ENCODE data around the gene LIN7B. TPM values are rescaled to one million over a fixed set of nuclear protein-coding genes. Genes with fewer than 3 reads are reported as not detected.

Gene LIN7B
- total and polyA plus RNA-seq, 2 of the 13 experiments (the other 11 are each of a cell fraction or from before 2014, with no cell fraction given) = 5.3 to 7.6 TPM

- TF ChIP-seq ZNF740 (CRISPR knock-in tag; IDR thresholded peaks at IDR 0.05) (no peak; the same call in 1 of the 2 replicates), KLF9 (CRISPR knock-in tag; IDR thresholded peaks at IDR 0.05; ENCODE audit: low read depth) (peak; percentile 75; the same call in 1 of the 2 replicates), ZNF660 (CRISPR knock-in tag; IDR thresholded peaks at IDR 0.05; ENCODE audit: borderline replicate concordance, low read depth) (no peak), HOXA9 (CRISPR knock-in tag; IDR thresholded peaks at IDR 0.05; ENCODE audit: borderline replicate concordance) (no peak), ATM (IDR thresholded peaks at IDR 0.05; ENCODE audit: borderline replicate concordance) (no peak), NR2F6 (IDR thresholded peaks at IDR 0.05) (no peak), NR2F6 (CRISPR knock-in tag; IDR thresholded peaks at IDR 0.05) (no peak; the same call in 1 of the 2 replicates), ZNF703 (CRISPR knock-in tag; IDR thresholded peaks at IDR 0.05; ENCODE audit: borderline replicate concordance) (no peak), KLF11 (CRISPR knock-in tag; IDR thresholded peaks at IDR 0.05) (peak; percentile 42; the same call in 1 of the 2 replicates), ZNF776 (CRISPR knock-in tag; IDR thresholded peaks at IDR 0.05) (peak; percentile 92), THRA (CRISPR knock-in tag; IDR thresholded peaks at IDR 0.05; ENCODE audit: borderline replicate concordance) (no peak), ZNF253 (CRISPR knock-in tag; IDR thresholded peaks at IDR 0.05; ENCODE audit: borderline replicate concordance) (no peak), ZBTB25 (CRISPR knock-in tag; IDR thresholded peaks at IDR 0.05) (0 out of 2 replicates have a peak, but pooled peaks have one; percentile 38), ZBTB3 (CRISPR knock-in tag; IDR thresholded peaks at IDR 0.05; ENCODE audit: borderline replicate concordance, low read depth) (no peak), HOXD1 (CRISPR knock-in tag; IDR thresholded peaks at IDR 0.05) (no peak), ZNF547 (CRISPR knock-in tag; IDR thresholded peaks at IDR 0.05) (no peak; the same call in 1 of the 2 replicates), REST (IDR thresholded peaks at IDR 0.05; ENCODE audit: borderline replicate concordance in 1 of 2, low read depth in 1 of 2, low read length in 2 of 2) (peak in 1 of 2 experiments; percentile 74; a peak in 1 of 4 replicates), GATAD2A (CRISPR knock-in tag; IDR thresholded peaks at IDR 0.05) (peak; percentile 50; the same call in 1 of the 2 replicates), ZFYVE20 (CRISPR knock-in tag; IDR thresholded peaks at IDR 0.05; ENCODE audit: borderline replicate concordance, low read depth) (0 out of 2 replicates have a peak, but pooled peaks have one; percentile 66), ZNF207 (IDR thresholded peaks at IDR 0.05; ENCODE audit: borderline replicate concordance) (no peak), ZNF615 (CRISPR knock-in tag; IDR thresholded peaks at IDR 0.05; ENCODE audit: borderline replicate concordance) (peak; percentile 86; the same call in 1 of the 2 replicates)
Observed at GRCh38 chr19:49085020-49085867, 28.9 kb upstream of the LIN7B start, which contains the start of gene SNRNP70 (continued).

All from HepG2 (cell line).